H1 (cell line): ENCODE measurements around the gene PAQR8. TPM values are rescaled to one million over a fixed set of nuclear protein-coding genes. Genes with fewer than 3 reads are reported as not detected.

Source experiments
- ASH2L ChIP-seq: fragments of 200-600, 300-600 bp; sonication (generic); IDR thresholded peaks from one replicate; pipeline ENCODE4 v1.7.1; 2017; ENCODE audit warnings: low read length
- RNF2 ChIP-seq: fragments of 200-900, 300-1000 bp; sonication (generic); IDR thresholded peaks from 2 replicates; pipeline ENCODE4 v1.7.1; 2016; ENCODE audit warnings: borderline replicate concordance, low read depth, mild to moderate bottlenecking, antibody characterized with exemption, low read length; ENCODE audit not compliant: poor library complexity, severe bottlenecking; ENCODE audit errors: missing control alignments
- SP1 ChIP-seq: IDR thresholded peaks from 2 replicates; pipeline ENCODE4 v1.6.1; 2011; ENCODE audit warnings: low read depth, low read length
- polyA plus RNA-seq, 7 experiments: library from polyadenylated mRNA; depleted of rRNA in 3 of 7; stranded (reverse) in 5 of 7; unstranded in 2 of 7; fragments of >200 nt in 5 of 7; fragments of 200-250 nt in 2 of 7; gene quantifications; 1 replicate in 5 of 7; 2 replicates in 1 of 7; 4 replicates in 1 of 7; pipeline versions ENCODE4 v1.2.1 to v1.2.3, GENCODE V29; 2011 to 2013; ENCODE audit warnings: missing spikeins in 2 of 7, mixed read lengths in 2 of 7
- total RNA-seq: library from RNA; stranded (reverse); fragmentation: NEBNext Ultra II Directional; extraction: Animal tissue kit (Norgen Biotek cat#: 25700); gene quantifications from 2 replicates; pipeline ENCODE4 v1.2.1, GENCODE V29; 2021
- TF ChIP-seq, protein P1 (sequence below): fragments of 300-600 bp; sonication (generic); IDR thresholded peaks from 2 replicates; pipeline ENCODE4 v1.7.1; 2012; ENCODE audit warnings: low read length, moderate library complexity, mild to moderate bottlenecking, inconsistent platforms; ENCODE audit not compliant: insufficient replicate concordance
- TF ChIP-seq, protein P2 (sequence below): IDR thresholded peaks from 2 replicates; pipeline ENCODE4 v1.6.1; 2011; ENCODE audit warnings: low read length, improper control_type of control experiment

PAQR8 gene
- total and polyA plus RNA-seq, 2 of the 8 experiments (the other 6 are each of a cell fraction or from before 2014, with no cell fraction given): 7.6 to 9.6 TPM

- TF ChIP-seq, protein P1, sequence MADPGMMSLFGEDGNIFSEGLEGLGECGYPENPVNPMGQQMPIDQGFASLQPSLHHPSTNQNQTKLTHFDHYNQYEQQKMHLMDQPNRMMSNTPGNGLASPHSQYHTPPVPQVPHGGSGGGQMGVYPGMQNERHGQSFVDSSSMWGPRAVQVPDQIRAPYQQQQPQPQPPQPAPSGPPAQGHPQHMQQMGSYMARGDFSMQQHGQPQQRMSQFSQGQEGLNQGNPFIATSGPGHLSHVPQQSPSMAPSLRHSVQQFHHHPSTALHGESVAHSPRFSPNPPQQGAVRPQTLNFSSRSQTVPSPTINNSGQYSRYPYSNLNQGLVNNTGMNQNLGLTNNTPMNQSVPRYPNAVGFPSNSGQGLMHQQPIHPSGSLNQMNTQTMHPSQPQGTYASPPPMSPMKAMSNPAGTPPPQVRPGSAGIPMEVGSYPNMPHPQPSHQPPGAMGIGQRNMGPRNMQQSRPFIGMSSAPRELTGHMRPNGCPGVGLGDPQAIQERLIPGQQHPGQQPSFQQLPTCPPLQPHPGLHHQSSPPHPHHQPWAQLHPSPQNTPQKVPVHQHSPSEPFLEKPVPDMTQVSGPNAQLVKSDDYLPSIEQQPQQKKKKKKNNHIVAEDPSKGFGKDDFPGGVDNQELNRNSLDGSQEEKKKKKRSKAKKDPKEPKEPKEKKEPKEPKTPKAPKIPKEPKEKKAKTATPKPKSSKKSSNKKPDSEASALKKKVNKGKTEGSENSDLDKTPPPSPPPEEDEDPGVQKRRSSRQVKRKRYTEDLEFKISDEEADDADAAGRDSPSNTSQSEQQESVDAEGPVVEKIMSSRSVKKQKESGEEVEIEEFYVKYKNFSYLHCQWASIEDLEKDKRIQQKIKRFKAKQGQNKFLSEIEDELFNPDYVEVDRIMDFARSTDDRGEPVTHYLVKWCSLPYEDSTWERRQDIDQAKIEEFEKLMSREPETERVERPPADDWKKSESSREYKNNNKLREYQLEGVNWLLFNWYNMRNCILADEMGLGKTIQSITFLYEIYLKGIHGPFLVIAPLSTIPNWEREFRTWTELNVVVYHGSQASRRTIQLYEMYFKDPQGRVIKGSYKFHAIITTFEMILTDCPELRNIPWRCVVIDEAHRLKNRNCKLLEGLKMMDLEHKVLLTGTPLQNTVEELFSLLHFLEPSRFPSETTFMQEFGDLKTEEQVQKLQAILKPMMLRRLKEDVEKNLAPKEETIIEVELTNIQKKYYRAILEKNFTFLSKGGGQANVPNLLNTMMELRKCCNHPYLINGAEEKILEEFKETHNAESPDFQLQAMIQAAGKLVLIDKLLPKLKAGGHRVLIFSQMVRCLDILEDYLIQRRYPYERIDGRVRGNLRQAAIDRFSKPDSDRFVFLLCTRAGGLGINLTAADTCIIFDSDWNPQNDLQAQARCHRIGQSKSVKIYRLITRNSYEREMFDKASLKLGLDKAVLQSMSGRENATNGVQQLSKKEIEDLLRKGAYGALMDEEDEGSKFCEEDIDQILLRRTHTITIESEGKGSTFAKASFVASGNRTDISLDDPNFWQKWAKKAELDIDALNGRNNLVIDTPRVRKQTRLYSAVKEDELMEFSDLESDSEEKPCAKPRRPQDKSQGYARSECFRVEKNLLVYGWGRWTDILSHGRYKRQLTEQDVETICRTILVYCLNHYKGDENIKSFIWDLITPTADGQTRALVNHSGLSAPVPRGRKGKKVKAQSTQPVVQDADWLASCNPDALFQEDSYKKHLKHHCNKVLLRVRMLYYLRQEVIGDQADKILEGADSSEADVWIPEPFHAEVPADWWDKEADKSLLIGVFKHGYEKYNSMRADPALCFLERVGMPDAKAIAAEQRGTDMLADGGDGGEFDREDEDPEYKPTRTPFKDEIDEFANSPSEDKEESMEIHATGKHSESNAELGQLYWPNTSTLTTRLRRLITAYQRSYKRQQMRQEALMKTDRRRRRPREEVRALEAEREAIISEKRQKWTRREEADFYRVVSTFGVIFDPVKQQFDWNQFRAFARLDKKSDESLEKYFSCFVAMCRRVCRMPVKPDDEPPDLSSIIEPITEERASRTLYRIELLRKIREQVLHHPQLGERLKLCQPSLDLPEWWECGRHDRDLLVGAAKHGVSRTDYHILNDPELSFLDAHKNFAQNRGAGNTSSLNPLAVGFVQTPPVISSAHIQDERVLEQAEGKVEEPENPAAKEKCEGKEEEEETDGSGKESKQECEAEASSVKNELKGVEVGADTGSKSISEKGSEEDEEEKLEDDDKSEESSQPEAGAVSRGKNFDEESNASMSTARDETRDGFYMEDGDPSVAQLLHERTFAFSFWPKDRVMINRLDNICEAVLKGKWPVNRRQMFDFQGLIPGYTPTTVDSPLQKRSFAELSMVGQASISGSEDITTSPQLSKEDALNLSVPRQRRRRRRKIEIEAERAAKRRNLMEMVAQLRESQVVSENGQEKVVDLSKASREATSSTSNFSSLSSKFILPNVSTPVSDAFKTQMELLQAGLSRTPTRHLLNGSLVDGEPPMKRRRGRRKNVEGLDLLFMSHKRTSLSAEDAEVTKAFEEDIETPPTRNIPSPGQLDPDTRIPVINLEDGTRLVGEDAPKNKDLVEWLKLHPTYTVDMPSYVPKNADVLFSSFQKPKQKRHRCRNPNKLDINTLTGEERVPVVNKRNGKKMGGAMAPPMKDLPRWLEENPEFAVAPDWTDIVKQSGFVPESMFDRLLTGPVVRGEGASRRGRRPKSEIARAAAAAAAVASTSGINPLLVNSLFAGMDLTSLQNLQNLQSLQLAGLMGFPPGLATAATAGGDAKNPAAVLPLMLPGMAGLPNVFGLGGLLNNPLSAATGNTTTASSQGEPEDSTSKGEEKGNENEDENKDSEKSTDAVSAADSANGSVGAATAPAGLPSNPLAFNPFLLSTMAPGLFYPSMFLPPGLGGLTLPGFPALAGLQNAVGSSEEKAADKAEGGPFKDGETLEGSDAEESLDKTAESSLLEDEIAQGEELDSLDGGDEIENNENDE: no peak
- TF ChIP-seq RNF2: no peak
- TF ChIP-seq, protein P2, sequence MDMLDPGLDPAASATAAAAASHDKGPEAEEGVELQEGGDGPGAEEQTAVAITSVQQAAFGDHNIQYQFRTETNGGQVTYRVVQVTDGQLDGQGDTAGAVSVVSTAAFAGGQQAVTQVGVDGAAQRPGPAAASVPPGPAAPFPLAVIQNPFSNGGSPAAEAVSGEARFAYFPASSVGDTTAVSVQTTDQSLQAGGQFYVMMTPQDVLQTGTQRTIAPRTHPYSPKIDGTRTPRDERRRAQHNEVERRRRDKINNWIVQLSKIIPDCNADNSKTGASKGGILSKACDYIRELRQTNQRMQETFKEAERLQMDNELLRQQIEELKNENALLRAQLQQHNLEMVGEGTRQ: no peak
- no peak for TF ChIP-seq ASH2L
- TF ChIP-seq SP1: no peak
- TF ChIP-seq, all 59 proteins: peak for 0
These were observed 49.5 kb upstream of the PAQR8 start (continued) for GRCh38 chr6:52312461-52312860.
